Astrocyte (in vitro differentiated cells and primary cell): ENCODE results near the gene TPRX1.

ENCODE experiments used
- CTCF ChIP-seq: IDR thresholded peaks from 2 replicates; pipeline ENCODE4 v1.5.1; 2011; ENCODE audit warnings: low read depth, mild to moderate bottlenecking, inconsistent platforms, low read length, moderate library complexity; ENCODE audit not compliant: insufficient read depth
- EZH2 ChIP-seq: IDR thresholded peaks from 2 replicates; pipeline ENCODE4 v1.6.1; 2012; ENCODE audit warnings: mild to moderate bottlenecking, low read length, inconsistent platforms; ENCODE audit not compliant: insufficient read depth

GRCh38 chr19:47779524-47780214 is 24.7 kb downstream of the TPRX1 start:
- TF ChIP-seq EZH2 (no peak), CTCF (no peak)
